Sigmoid colon (tissue), 4 donors: Measurements from ENCODE around the gene MRPL12.

Source experiments
- CTCF ChIP-seq, 4 experiments: fragments of 450-650 bp in 3 of 4; fragments of 200-600 bp in 1 of 4; IDR thresholded peaks; one replicate each; pipeline ENCODE4 v1.5.1; 2016 to 2019; ENCODE audit warnings: antibody characterized with exemption in 4 of 4, mild to moderate bottlenecking in 3 of 4, moderate library complexity in 2 of 4
- POLR2AphosphoS5 ChIP-seq, 4 donors: sonication (generic); formaldehyde crosslinking; IDR thresholded peaks; one replicate each; pipeline ENCODE4 v1.6.1; 2017; ENCODE audit warnings: antibody characterized with exemption in 4 of 4

DNA sequence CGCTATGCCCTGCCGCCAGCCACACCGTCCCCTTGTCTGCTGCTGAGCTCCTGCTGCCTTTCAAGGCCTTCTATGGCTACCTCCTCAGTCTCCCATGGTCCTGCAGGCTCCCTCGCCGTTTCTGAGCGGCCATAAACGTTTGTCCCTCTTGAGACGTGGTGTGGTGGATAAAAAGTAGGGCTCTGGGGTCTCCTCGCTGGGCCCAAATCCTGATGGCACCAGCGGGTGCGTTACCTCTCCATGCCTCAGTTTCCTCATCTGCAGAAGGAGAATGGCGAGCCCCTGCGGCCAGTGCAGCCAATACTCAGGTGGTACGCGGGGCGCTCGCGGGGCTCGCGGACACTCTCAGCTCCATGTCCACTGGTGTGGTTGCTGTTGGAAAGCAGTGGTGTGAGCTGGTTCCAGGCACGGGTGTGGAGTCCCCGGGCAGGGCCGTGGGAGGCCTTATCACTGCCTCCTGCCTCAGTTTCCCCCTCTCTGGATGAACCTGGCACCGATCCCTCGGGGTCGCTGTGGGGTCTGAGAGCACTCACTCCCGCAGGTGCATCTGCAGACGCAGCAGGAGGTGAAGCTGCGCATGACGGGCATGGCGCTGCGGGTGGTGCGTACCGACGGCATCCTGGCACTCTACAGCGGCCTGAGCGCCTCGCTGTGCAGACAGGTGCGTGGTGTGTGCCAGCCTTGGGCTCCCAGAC lies 11.4 kb downstream of the MRPL12 start:
- TF ChIP-seq CTCF (IDR thresholded peaks at IDR 0.05) (no peak), POLR2AphosphoS5 (IDR thresholded peaks at IDR 0.05) (no peak)
